Breast epithelium (tissue), 3 donors: Measurements from ENCODE around the gene SMDT1.

Experiments
- CTCF ChIP-seq, 3 donors: fragments of 450-650 bp; IDR thresholded peaks; one replicate each; pipeline ENCODE4 v1.5.1; 2016 to 2017; ENCODE audit warnings: antibody characterized with exemption in 3 of 3, mild to moderate bottlenecking in 3 of 3, moderate library complexity in 3 of 3
- POLR2AphosphoS5 ChIP-seq, 3 donors: sonication (generic); formaldehyde crosslinking; IDR thresholded peaks; one replicate each; pipeline ENCODE4 v1.6.1; 2017; ENCODE audit warnings: antibody characterized with exemption in 3 of 3

- TF ChIP-seq POLR2AphosphoS5 (IDR thresholded peaks at IDR 0.05) (no peak), CTCF (IDR thresholded peaks at IDR 0.05) (no peak)
Observed at GRCh38 chr22:42083119-42083518, 3.6 kb downstream of the SMDT1 start.
